GM21576 (cell line): ENCODE data around the gene CFDP1.
"Not testable (repeated sequence)": the region's sequence is repeated elsewhere in the genome, so short reads cannot be mapped to it uniquely, and the experiment has no call there.

Source experiments
- ATAC-seq: cut with Tn5 transposase; IDR thresholded peaks from one replicate; pipeline ENCODE4 v1.9.1; 2021; ENCODE audit warnings: mild to moderate bottlenecking, moderate library complexity; ENCODE audit not compliant: unreplicated experiment

The CFDP1 gene

DNA sequence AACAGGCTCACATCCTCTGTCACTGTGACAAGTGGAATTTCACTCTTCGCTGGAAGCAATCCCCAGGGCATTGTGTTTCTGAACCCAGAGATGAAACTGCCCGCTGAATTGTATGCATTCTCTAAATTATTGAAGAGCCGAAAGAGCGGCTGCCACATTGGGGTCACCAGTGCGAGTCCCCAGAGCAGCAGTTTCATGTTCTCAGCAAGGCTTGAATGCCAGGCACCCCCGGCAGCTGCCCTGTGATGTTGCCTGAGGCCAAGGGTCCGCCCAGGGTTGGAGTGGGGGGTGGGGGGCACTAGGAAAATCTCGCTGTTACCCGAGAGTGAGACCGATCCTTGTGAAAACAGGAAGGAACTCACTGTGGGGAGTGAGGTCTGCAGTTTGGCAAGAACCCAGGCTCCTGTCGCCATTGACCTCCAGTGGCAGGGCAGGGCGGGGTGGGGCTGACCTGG, 161.2 kb downstream of the CFDP1 start:
- no peak for ATAC-seq

DNA sequence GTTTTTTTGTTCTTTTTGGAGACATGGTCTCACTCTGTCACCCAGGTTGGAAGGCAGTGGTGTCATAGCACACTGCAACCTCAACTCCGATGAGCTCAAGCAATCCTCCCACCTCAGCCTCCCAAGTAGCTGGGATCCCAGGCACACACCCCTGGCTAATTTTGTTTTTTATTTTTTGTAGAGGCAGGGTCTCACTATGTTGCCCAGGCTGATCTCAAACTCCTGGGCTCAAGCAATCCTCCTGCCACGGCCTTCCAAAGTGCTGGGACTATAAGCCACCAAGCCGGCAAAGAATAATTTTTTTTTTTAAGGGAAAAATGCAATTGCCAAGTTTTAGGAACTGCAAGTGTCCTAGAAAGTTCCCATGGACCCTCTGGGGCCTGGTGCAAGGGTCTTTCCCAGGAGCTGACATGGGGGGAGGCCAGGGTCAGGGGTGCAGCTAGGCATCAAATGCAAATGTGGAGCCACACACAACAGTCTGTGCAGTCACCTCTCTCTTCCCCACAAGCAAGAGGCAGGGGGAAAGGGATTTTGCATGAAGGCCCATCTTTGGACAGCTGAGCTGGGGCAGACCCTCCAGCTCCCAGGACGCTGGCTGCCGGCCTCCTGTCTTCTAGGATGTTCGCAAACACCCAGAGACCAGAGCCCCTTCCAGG, 161.7 kb downstream of the CFDP1 start:
- no peak for ATAC-seq

DNA sequence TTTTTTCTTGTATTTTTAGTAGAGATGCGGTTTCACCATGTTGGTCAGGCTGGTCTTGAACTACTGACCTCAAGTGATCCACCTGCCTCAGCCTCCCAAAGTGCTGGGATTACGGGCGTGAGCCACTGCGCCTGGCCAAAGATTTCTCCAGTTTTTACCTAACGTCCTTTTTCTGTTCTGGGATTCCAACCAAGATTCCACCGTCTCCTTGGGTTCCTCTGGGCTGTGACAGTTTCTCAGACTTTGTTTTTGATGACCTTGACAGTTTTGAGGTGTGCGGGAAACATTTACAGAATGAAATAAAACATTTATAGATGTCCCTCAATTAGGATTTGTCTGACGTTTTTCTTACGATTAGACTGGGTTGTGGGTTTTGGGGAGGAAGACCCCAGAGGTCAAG, 163.9 kb downstream of the CFDP1 start:
- not testable (repeated sequence) for ATAC-seq

DNA sequence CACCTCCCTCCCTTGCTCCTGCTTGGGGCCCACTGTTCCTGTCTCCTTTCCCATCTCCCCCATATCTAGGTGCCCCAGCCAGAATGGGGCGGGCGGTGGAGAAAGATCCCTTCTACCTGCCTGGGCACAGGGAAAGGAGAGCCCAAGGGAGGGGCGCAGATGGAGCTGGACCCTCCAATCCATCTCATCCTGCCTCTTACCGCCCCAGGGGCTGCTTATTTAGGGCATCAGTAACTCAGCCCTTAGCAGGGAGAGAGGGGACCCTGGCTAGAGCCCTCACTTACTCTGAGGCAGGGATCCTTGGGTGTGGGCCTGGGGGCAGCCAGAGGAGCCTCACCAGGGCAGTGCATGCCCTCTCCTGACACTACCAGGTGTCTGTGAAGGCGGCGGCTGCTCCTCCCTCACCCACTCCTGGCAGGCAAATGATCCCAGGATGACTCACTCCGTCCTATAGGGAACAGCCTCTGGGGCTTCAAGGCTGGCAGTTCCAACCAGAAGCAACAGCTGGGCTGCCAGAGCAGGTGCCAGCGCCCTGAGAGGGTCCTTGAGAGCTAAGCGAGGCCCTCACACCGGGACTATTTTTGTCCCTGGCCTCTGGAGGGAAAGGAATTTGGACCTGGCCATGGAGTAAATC, 165.6 kb downstream of the CFDP1 start:
- ATAC-seq, result no peak

DNA sequence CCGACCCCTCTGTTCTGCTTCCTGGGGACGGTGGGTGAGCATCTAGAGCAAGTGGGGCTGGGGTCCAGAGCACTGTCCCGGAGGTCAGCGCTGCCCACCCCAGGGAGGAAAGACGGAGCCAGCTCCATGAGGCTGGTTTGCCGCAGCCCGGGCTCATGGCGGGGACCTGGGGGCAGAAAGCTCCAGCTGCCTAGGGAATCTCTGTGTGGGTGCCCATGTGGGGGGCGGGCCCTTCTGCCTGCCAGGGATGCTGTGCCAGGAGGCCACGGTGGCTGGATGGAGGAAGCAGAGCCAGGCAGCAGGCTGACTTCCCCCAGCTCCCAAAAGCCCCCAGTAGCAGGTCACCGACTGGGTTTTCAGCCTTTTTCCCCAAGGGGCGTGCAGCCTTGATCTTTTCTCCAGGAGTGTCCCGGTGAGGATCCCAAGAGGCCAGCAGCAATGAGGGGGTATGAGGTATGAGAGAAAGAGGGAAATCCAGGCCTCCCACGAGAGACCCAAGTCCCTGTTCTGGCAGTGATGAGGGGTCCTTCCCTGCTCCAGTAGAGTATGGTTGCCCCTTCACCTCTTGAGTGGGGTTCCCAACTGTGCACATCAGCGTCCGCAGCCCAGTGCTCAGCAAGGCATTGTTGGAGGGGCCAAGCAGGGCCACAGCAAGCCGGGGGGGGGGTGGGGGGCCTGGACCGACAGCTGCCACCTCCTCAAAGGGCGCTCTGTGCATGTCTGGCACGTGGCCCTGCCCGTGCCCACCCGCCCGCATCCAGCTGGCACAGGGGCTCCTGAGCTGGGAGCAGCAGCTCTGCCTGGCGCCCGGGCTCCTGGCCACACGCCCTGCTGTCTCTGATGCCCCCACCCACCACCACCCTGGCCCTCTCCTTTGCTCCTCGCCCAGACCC, 166.3 kb downstream of the CFDP1 start:
- no peak for ATAC-seq

DNA sequence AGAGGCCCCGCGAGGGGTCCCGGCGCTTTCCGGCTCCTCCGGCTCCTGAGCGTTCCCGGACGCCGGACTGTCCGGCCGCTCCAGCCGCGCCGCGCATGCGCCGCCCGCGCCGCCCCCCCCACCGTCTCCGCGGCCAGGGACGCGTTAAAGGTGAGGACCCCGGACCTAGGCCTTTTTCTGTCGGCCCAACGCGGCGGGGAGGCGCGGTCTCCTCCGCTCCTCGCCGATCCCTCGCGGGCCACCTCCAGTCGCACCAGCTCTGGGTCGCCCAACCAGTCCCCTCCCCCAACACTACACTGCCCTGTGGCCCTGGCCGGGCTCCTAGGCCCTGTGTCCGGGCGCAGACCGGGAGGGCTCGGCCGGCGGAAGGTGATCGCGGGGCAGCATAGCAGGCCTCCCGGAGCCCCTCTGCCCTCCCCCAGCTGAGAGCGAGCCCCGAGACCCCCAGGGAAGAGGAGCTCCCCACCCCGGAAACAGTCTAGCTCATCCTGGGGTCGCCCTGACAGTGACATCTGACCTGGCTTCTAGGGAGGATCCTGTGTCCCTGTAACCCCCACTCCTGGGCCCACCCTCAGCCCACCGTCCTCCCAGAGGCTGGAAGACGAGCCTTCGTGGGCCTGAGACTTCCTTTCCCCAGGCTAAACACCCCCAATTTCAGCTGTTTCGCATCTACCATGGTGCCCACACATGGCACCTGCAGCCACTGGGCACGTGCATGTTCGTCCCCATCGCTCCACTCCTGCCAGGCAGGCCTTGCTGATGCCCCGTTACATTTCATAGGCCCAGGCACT, 167.2 kb downstream of the CFDP1 start:
- ATAC-seq, result peak; percentile 61

DNA sequence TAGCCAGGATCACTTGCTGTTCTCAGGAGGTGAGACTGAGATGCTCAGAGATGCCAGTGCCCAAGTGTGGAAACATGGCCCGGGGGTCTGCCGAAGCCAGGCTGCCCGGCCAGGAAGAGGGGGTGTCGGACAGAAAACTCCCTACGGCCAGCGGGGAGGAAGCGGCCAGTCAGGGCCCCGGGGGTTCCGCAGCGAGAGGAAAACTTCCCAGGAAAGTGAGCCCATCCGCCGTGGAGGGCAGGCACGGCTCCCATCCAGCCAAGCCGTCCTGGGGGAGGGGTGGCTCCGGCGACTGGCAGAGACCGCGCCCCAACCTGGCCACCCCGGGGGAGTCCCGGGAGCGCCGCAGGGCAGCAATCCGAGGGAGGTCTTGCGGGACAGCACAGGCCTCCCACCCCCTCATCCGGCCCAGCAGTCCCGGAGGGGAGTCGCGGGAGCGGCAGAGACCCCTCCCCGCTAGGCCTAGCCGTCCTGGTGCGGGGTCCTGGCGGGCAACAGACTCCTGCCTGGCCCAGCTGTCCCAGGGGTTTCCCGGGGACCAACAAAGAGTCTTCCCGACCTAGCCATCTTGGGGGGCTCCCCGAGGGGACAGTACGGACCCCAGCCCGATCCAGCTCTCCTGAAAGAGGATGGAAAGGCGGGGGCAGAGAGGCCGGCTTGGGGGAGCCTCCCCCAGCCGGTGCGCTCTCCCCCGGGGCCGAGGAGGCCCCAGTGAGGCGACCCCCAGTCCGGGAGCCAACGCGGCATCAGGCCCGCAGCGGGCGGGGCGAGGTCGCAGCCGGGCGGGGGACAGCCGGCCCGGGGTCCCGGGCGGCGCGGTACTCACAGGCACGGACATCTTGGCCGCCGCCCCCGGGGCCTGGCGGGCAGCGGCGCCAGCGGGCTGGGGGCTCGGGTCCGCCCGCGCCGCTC, 168.0 kb downstream of the CFDP1 start:
- no peak for ATAC-seq

DNA sequence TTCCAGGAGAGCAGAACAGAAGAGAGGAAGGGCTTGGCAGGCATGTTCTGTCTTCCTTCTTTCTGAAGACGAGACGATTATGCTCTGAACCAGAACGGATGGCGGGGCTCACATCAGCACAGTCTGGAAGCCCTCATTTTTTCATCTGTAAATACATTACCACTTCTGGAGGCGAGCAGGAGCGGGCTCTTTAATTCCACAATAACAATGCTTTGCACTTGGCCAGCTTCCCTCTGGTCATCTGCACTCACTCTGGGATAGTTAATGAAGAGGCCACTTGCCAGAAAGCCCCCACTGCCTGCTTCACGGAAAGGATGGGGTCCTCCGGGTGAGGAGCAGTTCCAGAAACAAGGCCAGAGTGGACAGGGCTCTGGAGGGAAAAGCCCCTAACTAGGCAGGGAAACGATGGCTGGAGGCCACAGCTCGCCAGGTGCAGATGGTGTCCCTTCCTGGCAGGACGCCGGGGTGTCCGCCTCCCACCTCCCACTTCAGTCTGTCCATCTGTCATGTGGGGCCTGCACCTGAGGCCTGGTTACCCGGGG, 168.8 kb downstream of the CFDP1 start:
- no peak for ATAC-seq

DNA sequence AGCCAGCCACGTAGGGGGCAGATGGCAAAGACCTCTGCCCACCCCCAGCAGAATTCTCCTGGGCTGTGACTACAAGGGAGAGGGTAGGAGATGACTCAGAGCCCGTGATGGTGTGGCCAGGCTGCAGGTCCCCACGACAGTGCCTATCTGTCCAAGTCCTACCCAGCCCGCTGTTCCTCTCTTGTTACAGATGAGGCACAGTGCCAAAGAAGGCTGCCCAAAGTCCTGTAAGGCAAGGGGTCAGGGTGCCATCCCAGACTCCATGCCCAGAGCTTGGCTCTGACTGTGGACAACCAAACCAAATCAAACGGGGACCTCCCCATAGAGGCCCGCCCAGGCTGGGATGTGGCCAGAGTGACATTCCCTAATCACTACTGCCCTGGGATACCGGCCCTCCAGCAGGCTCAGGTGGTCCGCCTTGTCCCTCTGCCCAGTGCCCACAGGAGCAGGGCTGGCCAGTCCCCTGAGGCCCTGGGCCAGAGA, 169.3 kb downstream of the CFDP1 start:
- no peak for ATAC-seq

DNA sequence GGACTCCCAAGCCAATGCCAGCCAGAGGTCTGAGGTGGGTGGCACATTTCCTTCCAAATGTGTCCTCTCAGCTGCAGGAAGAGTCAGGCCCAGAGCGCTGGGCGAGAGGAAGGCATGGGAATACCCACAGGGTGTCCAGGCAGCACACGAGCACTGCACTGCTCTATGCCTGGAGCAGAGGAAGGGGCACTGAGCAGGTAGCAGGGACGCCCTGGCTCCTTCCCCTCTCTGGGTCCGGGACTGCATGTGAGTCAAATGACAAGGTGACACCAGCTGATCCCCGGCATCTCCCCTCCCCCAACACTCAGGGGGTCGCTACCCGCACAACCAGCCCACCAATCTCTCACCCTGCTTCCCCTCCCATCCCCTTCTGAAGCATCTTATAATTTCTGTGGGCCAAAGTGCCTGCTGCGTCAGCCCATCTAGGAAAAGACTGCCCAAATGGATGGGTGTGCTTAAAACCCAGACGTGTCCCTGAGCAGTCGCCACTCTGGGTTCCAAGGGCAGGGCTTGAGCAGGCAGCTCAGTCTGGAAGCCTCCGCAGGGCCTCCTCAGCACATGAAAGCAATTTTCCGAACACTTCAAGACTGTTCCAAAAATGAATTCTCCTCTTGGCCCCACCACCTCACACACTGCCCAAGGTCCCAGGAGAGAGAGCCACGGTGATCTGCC, 169.9 kb downstream of the CFDP1 start:
- no peak for ATAC-seq

DNA sequence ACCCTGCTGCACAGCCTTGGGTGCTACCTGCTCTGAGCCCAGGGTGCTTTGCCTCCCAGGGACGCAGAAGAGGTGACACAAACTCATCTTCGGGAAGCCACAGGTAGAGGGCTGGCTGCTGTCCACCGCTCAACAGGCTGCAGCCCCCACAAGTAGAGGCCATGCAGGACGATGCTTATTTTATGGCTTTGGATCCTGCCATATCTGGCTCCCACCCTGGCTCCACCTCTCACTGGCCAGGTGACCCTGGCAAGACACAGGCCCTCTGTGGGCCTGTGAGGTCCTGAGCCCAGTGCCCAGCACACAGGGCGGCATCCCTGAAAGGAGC, 170.5 kb downstream of the CFDP1 start:
- ATAC-seq, result no peak

DNA sequence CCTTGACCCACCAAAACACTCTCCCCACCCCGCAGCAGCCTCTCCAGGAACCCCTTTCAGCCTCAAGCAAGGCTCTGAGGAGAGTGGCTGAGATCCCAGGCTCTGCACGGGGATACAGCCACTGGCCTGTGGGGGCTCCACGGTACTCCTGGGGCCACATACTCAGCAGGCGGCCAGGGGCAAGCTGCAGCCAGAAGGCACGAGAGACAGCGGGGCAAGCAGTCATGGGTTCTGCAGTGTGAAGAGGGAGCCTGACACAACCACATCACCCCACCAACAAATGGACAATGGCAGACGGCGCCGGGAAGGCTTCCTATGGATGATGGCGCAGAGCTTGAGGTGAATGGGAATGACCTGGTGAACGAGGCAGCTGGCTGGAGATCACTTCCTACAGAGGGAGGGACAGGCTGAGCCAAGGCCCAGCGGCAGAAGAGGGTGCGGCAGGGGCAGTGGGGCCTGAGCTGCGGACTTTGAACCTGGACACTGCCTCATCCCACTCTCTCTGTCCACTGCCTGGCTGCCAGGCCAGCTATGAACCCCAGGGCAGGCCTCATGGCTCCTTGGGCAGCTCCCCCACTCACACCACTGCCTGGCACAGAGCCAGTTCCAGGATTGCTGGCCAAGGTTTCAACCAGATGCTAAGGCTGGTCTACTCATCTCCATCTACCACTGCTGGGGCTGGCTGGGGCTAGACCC, 171.1 kb downstream of the CFDP1 start:
- ATAC-seq, result no peak

DNA sequence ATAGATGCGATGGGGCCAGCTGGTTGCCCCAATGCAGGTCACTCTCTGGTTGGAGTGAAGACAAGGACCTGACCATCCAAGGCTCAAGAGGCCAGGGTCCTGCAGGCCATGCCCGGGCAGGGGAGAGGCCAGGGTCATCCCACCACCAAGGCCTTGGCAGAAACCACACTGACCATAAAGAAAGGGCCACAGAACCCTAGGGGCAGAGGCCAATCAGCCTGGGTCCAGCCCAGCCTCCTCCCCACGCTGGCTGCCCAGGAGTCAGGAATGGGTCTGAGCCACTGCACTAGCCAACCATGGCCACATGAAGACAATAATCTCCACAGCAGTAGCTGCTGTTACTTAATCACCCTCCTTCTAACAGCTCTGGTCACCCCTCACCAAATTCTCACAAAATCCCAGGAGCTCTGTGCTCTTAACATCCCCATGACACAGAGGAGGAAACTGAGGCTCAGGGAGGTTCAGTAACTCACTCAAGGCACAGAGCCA, 171.7 kb downstream of the CFDP1 start:
- ATAC-seq, result no peak

DNA sequence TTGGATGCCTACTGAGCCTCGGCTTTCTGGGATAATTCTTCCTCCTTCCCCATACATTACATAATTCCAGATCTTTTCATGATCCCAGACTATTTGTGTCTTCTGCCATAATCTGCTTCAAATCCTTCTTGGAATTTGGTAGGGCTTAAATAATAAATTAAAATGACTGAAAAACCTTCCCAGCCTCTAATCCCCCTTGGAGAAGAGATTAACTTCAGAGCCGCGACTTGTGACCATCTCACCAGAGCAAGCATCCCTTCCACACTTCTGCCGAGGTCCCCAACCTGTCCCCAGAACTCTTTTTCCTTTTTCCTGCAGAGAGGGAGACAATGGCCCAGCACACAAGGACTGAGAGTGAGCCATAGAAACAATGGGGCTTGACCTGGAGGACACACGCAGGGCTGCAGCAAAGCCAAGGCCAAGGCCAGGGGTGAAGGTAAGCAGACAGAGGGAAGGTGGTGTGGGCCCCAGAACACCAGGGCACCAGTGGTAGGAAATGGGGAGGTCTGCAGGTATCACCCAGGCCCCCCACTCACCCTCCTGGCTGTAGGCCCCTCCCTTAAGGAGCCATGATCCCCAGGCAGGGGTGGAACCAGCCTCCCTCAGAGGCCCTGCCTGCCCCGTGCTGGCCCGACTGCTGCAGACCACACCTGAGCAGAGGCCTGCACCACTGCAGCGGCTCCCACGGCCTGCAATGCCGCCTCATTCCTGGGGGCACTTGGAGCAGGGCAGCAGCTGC, 172.3 kb downstream of the CFDP1 start:
- ATAC-seq, result no peak

DNA sequence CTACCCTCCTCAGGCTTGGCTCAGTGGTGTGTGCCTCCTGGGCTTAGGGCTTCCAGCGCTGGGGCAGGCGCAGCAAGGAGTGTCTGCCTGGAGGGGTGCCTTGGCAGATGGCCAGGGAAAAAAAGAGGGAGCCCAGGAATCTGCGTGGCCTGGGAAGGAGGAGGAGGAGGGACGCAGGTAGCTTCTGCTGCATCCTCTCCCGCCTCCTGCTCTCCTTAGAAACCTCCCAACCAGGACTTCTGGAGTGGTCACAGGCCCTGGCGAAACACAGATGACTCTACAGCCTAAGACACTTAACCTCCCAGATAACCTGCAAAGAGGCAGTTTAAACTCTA, 174.5 kb downstream of the CFDP1 start:
- no peak for ATAC-seq

DNA sequence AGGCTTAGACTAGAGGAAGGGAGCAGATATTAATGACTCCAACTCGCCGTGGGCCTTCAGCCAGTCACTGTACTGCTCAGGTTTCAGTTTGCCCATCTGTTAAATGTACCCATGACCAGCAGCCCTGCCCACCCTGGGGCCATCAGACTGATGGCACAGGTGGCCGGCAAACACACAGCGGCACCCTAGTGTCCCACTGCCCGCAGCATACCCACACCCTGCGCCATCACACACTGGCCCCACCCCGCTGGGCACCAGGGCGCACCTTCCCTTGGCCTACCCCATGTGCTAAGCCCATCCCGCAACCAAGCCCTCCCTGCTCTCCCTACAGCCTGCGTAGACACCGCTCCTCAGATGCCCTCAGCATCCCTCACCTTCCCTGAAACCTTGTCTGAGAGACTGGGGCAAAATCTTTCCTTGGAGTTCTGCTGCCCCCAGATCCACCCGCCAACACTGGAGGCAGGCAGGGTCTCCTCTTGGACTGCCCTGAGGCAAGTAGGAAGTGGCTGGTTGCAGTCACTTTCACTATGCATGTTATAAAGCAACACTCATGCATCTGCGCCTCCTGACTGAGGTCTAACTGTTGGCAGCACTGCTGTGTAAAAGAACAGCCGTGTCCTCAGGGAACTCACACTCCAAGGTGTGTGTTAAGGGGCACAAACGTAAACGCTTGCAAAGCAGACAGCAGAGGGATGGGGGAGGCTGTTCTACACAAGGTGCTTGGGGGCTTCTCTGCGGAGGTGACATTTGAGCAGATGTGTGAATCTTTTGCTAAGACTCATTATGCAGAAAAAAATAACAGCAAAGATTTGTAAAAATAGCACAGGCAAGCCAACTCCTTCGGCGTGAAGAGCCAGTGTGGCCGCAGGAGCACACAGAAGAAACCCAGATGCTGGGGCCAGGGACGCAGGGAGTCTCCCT, 175.2 kb downstream of the CFDP1 start:
- no peak for ATAC-seq
